Upper lobe of left lung (tissue), 6 donors: ENCODE data around the gene FRAS1. TPM values are rescaled to one million over a fixed set of nuclear protein-coding genes. Genes with fewer than 3 reads are reported as not detected.

ENCODE experiments used
- ATAC-seq, 2 donors: fragments of 200-7000 bp; cut with Tn5 transposase; one replicate each; pipeline ENCODE4 v1.9.1; 2022; ENCODE audit warnings: mild to moderate bottlenecking in 2 of 2, moderate library complexity in 2 of 2; ENCODE audit not compliant: low FRiP score in 2 of 2
- DNase-seq, 2 donors: peaks; one replicate each; pipeline ENCODE4 v3.0.0-alpha.2; 2019 to 2020
- H3K27ac ChIP-seq, 4 donors: fragments of 200-600 bp; sonication (generic); one replicate each; pipeline ENCODE4 v1.5.1; 2016 to 2019
- H3K27me3 ChIP-seq, 4 donors: fragments of 200-600 bp; sonication (generic); one replicate each; pipeline ENCODE4 v1.5.1; 2017 to 2019
- H3K36me3 ChIP-seq, 4 donors: fragments of 200-600 bp; sonication (generic); one replicate each; pipeline ENCODE4 v1.5.1; 2016 to 2019
- H3K4me1 ChIP-seq, 4 donors: fragments of 200-600 bp; sonication (generic); one replicate each; pipeline ENCODE4 v1.5.1; 2018 to 2019
- H3K4me3 ChIP-seq, 4 donors: fragments of 200-600 bp; sonication (generic); one replicate each; pipeline ENCODE4 v1.5.1; 2017 to 2019; ENCODE audit warnings: mild to moderate bottlenecking in 2 of 4, moderate library complexity in 1 of 4
- H3K9me3 ChIP-seq, 4 donors: fragments of 200-600 bp; sonication (generic); one replicate each; pipeline ENCODE4 v1.5.1; 2018 to 2019
- CTCF ChIP-seq, 6 experiments: fragments of 450-650 bp in 4 of 6; fragments of 200-600 bp in 2 of 6; sonication (generic) in 2 of 6; IDR thresholded peaks; one replicate each; pipeline ENCODE4 v1.5.1; 2016 to 2019; ENCODE audit warnings: antibody characterized with exemption in 6 of 6
- EP300 ChIP-seq, 4 donors: sonication (generic); formaldehyde crosslinking; IDR thresholded peaks; one replicate each; pipeline ENCODE4 v1.5.1; 2017; ENCODE audit warnings: antibody characterized with exemption in 4 of 4, control low read depth in 2 of 4
- POLR2A ChIP-seq, 4 donors: fragments of 450-650 bp; IDR thresholded peaks; one replicate each; pipeline ENCODE4 v1.5.1; 2016 to 2017; ENCODE audit warnings: antibody characterized with exemption in 4 of 4, mild to moderate bottlenecking in 2 of 4
- POLR2AphosphoS5 ChIP-seq, 2 donors: sonication (generic); formaldehyde crosslinking; IDR thresholded peaks; one replicate each; pipeline ENCODE4 v1.5.1; 2017; ENCODE audit warnings: antibody characterized with exemption in 2 of 2
- WGBS, 2 donors: methylation state at CpG; one replicate each; pipeline ENCODE4 v1.1.5; 2017 to 2018; 5-methylcytosine and 5-hydroxymethylcytosine counted together
- total RNA-seq, 6 donors: library from RNA; depleted of rRNA in 4 of 6; stranded (reverse); fragments of >200 nt in 4 of 6; gene quantifications; one replicate each; pipeline versions ENCODE4 v1.1.0 to v1.2.1, GENCODE V29; 2016 to 2021
- donor health status: DM: no; HTN: no; CAD: no; lungs with moderate emphysema.
- donor health status: DM: no; HTN: yes; CAD: no; lungs with severe emphysema.

FRAS1 gene
- total RNA-seq, 6 donors from 2014 or later, result 3.9 to 11.2 (median 6.7) TPM

- H3K4me3 ChIP-seq, result no peak overlapping the region
- H3K9me3 ChIP-seq, result no peaks in the 10 kb centered on the region
- H3K36me3 ChIP-seq, result no peaks in the 10 kb centered on the region
- ATAC-seq (peak in 1 of 2 donors; percentile 16), DNase-seq (no peak)
- no peaks in the 10 kb centered on the region for H3K27me3 ChIP-seq
- no peak for TF ChIP-seq EP300 (IDR thresholded peaks at IDR 0.05)
- TF ChIP-seq CTCF (IDR thresholded peaks at IDR 0.05), result no peak
- TF ChIP-seq POLR2A (IDR thresholded peaks at IDR 0.05), result no peak
- no peak for TF ChIP-seq POLR2AphosphoS5 (IDR thresholded peaks at IDR 0.05)
- H3K4me1 ChIP-seq, result no peaks in the 10 kb centered on the region
- WGBS, 2 donors, result 90 to 97% methylated on average over 5 of the region's 6 CpGs
- no peak overlapping the region for H3K27ac ChIP-seq
Observed at GRCh38 chr4:78362310-78362709, 305.2 kb downstream of the FRAS1 start.

- no peaks in the 10 kb centered on the region for H3K4me1 ChIP-seq
- ATAC-seq, result no peak
- H3K9me3 ChIP-seq, result no peaks in the 10 kb centered on the region
- TF ChIP-seq CTCF (IDR thresholded peaks at IDR 0.05), result no peak
- no peak for TF ChIP-seq EP300 (IDR thresholded peaks at IDR 0.05)
- no peak for TF ChIP-seq POLR2AphosphoS5 (IDR thresholded peaks at IDR 0.05)
- no peak for TF ChIP-seq POLR2A (IDR thresholded peaks at IDR 0.05)
- H3K36me3 ChIP-seq, result no peaks in the 10 kb centered on the region
- no peak overlapping the region for H3K4me3 ChIP-seq
- H3K27me3 ChIP-seq, result no peaks in the 10 kb centered on the region
- 70 to 75% methylated on average over 6 of the region's 6 CpGs for WGBS, 2 donors
- DNase-seq, result no peak
- H3K27ac ChIP-seq, result no peak overlapping the region
Observed at GRCh38 chr4:78363031-78363570, 306.0 kb downstream of the FRAS1 start.

GRCh38 chr4:78369679-78370078 is 312.6 kb downstream of the FRAS1 start:
- H3K27ac ChIP-seq, result no peak overlapping the region

GRCh38 chr4:78370631-78371372 is 313.7 kb downstream of the FRAS1 start:
- H3K27ac ChIP-seq, result no peak overlapping the region
- no peaks in the 10 kb centered on the region for H3K4me1 ChIP-seq
- DNase-seq (no peak), ATAC-seq (no peak)
- no peaks in the 10 kb centered on the region for H3K9me3 ChIP-seq
- 60 to 61% methylated on average over 6 of the region's 6 CpGs for WGBS, 2 donors
- H3K27me3 ChIP-seq, result no peaks in the 10 kb centered on the region
- no peaks in the 10 kb centered on the region for H3K36me3 ChIP-seq
- no peak overlapping the region for H3K4me3 ChIP-seq
- no peak for TF ChIP-seq POLR2AphosphoS5 (IDR thresholded peaks at IDR 0.05)
- TF ChIP-seq EP300 (IDR thresholded peaks at IDR 0.05), result no peak

More at GRCh38 chr4:78369679-78370078, 312.6 kb downstream of the FRAS1 start:
- Histone ChIP-seq H3K9me3 (no peaks in the 10 kb centered on the region), H3K27me3 (no peaks in the 10 kb centered on the region), H3K4me3 (no peak overlapping the region), H3K36me3 (no peaks in the 10 kb centered on the region), H3K4me1 (no peaks in the 10 kb centered on the region)
- TF ChIP-seq EP300 (IDR thresholded peaks at IDR 0.05) (no peak), CTCF (IDR thresholded peaks at IDR 0.05) (no peak), POLR2AphosphoS5 (IDR thresholded peaks at IDR 0.05) (no peak)
- 71 to 83% methylated on average over 4 of the region's 4 CpGs for WGBS, 2 donors
- no peak for ATAC-seq
- DNase-seq, result no peak

- no peak for TF ChIP-seq EP300 (IDR thresholded peaks at IDR 0.05)
- TF ChIP-seq POLR2AphosphoS5 (IDR thresholded peaks at IDR 0.05), result no peak
- TF ChIP-seq CTCF (IDR thresholded peaks at IDR 0.05), result no peak
- TF ChIP-seq POLR2A (IDR thresholded peaks at IDR 0.05), result no peak
- ATAC-seq (no peak), DNase-seq (no peak)
- no peaks in the 10 kb centered on the region for H3K27me3 ChIP-seq
- WGBS, 2 donors, result 82 to 87% methylated on average over 5 of the region's 5 CpGs
- H3K9me3 ChIP-seq, result no peaks in the 10 kb centered on the region
- H3K4me1 ChIP-seq, result no peaks in the 10 kb centered on the region
- H3K4me3 ChIP-seq, result no peak overlapping the region
- no peaks in the 10 kb centered on the region for H3K36me3 ChIP-seq
- H3K27ac ChIP-seq, result no peak overlapping the region
Observed at GRCh38 chr4:78372355-78372988, 315.3 kb downstream of the FRAS1 start.
